ENCODE data around the gene CROCC2. TPM values are rescaled to one million over a fixed set of nuclear protein-coding genes. Genes with fewer than 3 reads are reported as not detected.

The CROCC2 gene
- total RNA-seq, 2 experiments from 2014 or later = not detected

DNA sequence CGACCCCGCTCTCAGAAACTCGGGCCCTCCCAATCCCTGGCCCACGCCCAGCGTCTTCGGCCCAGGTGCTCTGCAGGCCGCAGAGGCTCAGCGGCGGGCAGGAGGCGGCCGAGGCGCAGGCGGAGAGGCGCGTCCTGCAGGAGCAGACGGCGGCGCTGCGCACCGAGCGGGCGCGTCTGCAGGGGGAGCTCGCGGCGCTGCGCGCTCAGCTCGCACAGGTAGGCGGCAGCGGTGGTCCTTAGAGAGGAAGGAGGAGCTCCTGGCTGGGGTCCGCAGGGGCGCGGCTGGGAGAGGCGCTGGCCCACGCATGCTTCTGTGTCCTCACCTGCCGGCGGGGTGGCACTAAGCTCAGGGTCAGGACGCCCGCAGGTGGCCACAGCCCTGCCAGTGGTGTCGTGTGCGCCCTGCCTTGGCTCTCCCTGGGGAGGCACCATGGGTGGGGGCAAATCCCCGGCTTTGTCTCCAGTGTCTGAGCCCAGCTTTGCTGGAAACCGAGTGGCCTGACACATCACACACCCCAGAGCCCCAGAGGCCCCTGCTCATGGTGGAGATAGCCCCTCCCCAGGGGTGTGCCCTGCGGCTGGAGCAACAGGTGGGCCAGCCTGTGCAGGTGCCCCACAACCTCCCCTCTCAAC is 77.3 kb downstream of the CROCC2 start:
- intact Hi-C loops (cut with micrococcal nuclease; ENCODE audit: unreplicated experiment) = loop anchor here (2.0 kb wide), 1 partner anchor 235 kb away; no protein-coding TSS in a partner anchor
- no peak overlapping the region for H3K4me3 ChIP-seq (ENCODE audit: low read depth, low read length, poor library complexity, severe bottlenecking)
- peak; percentile 74 for DNase-seq (ENCODE audit: low spot score)
- no peaks in the 10 kb centered on the region for H3K9me3 ChIP-seq (ENCODE audit: low read length)
- H3K4me2 ChIP-seq (ENCODE audit: low read length) = peak overlapping the region; percentile 17; the same call in 1 of the 2 replicates
- H3K27ac ChIP-seq (ENCODE audit: low read depth, low read length, poor library complexity, severe bottlenecking) = no peak overlapping the region
- no TSS peak for BruUV-seq (replicated peaks)
- H3K36me3 ChIP-seq (ENCODE audit: insufficient read depth, low read length) = no peaks in the 10 kb centered on the region
- no peaks in the 10 kb centered on the region for H3K79me2 ChIP-seq (ENCODE audit: insufficient read depth, low read depth, low read length)
- H4K20me1 ChIP-seq (ENCODE audit: insufficient read depth, low read length) = no peaks in the 10 kb centered on the region
- H3K4me1 ChIP-seq (ENCODE audit: insufficient read depth, low read length, poor library complexity, severe bottlenecking) = peaks cover 13% of the 10 kb centered on the region
- ChIA-PET POLR2A (no interaction called here), CTCF (ENCODE audit: unreplicated experiment) (no interaction called here)
- no peak overlapping the region for H2AFZ ChIP-seq (ENCODE audit: low read length)
- no peaks in the 10 kb centered on the region for H3K9me2 ChIP-seq (ENCODE audit: insufficient read depth, low read length)
- TF ChIP-seq, protein P1, sequence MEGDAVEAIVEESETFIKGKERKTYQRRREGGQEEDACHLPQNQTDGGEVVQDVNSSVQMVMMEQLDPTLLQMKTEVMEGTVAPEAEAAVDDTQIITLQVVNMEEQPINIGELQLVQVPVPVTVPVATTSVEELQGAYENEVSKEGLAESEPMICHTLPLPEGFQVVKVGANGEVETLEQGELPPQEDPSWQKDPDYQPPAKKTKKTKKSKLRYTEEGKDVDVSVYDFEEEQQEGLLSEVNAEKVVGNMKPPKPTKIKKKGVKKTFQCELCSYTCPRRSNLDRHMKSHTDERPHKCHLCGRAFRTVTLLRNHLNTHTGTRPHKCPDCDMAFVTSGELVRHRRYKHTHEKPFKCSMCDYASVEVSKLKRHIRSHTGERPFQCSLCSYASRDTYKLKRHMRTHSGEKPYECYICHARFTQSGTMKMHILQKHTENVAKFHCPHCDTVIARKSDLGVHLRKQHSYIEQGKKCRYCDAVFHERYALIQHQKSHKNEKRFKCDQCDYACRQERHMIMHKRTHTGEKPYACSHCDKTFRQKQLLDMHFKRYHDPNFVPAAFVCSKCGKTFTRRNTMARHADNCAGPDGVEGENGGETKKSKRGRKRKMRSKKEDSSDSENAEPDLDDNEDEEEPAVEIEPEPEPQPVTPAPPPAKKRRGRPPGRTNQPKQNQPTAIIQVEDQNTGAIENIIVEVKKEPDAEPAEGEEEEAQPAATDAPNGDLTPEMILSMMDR (conservative IDR thresholded peaks at IDR 0.05; ENCODE audit: low read length) = peak; percentile 80
- TF ChIP-seq EZH2phosphoT487 (IDR thresholded peaks at IDR 0.05; ENCODE audit: borderline replicate concordance, low read depth, low read length) = no peak

DNA sequence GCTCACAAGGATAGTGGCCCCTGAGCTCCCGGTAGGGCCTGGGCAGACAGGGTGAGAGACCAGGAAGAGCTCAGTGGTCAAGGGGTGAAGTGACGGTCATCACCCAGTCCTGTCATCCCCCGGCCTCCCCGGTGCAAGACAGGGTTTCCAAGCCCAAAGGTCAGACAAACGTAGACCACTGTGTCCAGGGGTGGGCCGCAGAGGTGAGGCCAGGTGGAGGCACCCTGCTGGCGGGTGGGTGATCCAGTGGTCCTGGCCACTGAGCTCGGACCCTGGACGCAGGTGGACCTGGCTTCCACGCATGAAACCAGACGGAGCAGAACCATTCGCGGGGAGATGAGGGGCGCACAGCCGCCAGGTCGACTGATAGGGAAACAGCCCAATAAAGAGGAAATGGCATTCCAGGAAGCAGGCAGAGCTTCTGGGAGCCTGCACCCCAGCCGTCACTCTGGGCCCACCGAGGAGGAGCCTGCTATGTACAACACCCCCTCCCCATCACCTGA is 77.9 kb downstream of the CROCC2 start:
- Histone ChIP-seq H3K79me2 (ENCODE audit: insufficient read depth, low read depth, low read length) (no peaks in the 10 kb centered on the region), H3K4me3 (ENCODE audit: low read depth, low read length, poor library complexity, severe bottlenecking) (no peak overlapping the region), H3K27ac (ENCODE audit: low read depth, low read length, poor library complexity, severe bottlenecking) (no peak overlapping the region), H2AFZ (ENCODE audit: low read length) (no peak overlapping the region), H3K9me3 (ENCODE audit: low read length) (no peaks in the 10 kb centered on the region), H3K4me2 (ENCODE audit: low read length) (no peak overlapping the region), H3K36me3 (ENCODE audit: insufficient read depth, low read length) (no peaks in the 10 kb centered on the region), H3K4me1 (ENCODE audit: insufficient read depth, low read length, poor library complexity, severe bottlenecking) (peaks cover 13% of the 10 kb centered on the region), H4K20me1 (ENCODE audit: insufficient read depth, low read length) (no peaks in the 10 kb centered on the region), H3K9me2 (ENCODE audit: insufficient read depth, low read length) (no peaks in the 10 kb centered on the region)
- no TSS peak for BruUV-seq (replicated peaks)
- ChIA-PET CTCF (ENCODE audit: unreplicated experiment) (no interaction called here), POLR2A (no interaction called here)
- intact Hi-C loops (cut with micrococcal nuclease; ENCODE audit: unreplicated experiment) = loop anchor here (2.0 kb wide), 1 partner anchor 235 kb away; no protein-coding TSS in a partner anchor
- TF ChIP-seq EZH2phosphoT487 (IDR thresholded peaks at IDR 0.05; ENCODE audit: borderline replicate concordance, low read depth, low read length) = no peak
- TF ChIP-seq, protein P1 (conservative IDR thresholded peaks at IDR 0.05; ENCODE audit: low read length) = no peak
- no peak for DNase-seq (ENCODE audit: low spot score)
